ENCODE measurements around the gene AMOTL1. TPM values are rescaled to one million over a fixed set of nuclear protein-coding genes. Genes with fewer than 3 reads are reported as not detected.

AMOTL1 gene
- total RNA-seq, 2 donors from 2014 or later: 45.0 to 60.0 TPM

- Histone ChIP-seq H3K36me3 (ENCODE audit: control insufficient read depth, insufficient read depth, low read length) (peaks cover 55% of the 10 kb centered on the region), H3K27ac (ENCODE audit: low read depth, low read length) (no peak overlapping the region), H3K9me3 (ENCODE audit: control insufficient read depth, low read length) (no peaks in the 10 kb centered on the region), H3K9ac (ENCODE audit: extremely low read depth, low read length, poor library complexity, severe bottlenecking) (no peak overlapping the region), H3K4me3 (ENCODE audit: low read length) (no peak overlapping the region), H3K27me3 (ENCODE audit: control insufficient read depth, insufficient read depth, low read length, poor library complexity, severe bottlenecking) (no peaks in the 10 kb centered on the region), H3K4me1 (ENCODE audit: control insufficient read depth, insufficient read depth, low read length) (peaks cover 9% of the 10 kb centered on the region)
- whole genome bisulfite sequencing, 2 experiments (ENCODE audit: insufficient coverage in 1 of 2, insufficient read length in 1 of 2): 93% methylated on average over 2 of the region's 2 CpGs; no CpG with 5 or more reads in 1 of the 2 experiments
- Mint-ChIP-seq H3K9me3 (no peaks in the 10 kb centered on the region), H3K4me1 (peaks cover 26% of the 10 kb centered on the region), H3K27ac (no peak overlapping the region), H3K4me3 (no peak overlapping the region), H3K27me3 (ENCODE audit: insufficient read depth) (peaks cover 5% of the 10 kb centered on the region), H3K36me3 (ENCODE audit: low read depth) (peaks cover 6% of the 10 kb centered on the region)
- no peak for DNase-seq
- TF ChIP-seq, protein P1, sequence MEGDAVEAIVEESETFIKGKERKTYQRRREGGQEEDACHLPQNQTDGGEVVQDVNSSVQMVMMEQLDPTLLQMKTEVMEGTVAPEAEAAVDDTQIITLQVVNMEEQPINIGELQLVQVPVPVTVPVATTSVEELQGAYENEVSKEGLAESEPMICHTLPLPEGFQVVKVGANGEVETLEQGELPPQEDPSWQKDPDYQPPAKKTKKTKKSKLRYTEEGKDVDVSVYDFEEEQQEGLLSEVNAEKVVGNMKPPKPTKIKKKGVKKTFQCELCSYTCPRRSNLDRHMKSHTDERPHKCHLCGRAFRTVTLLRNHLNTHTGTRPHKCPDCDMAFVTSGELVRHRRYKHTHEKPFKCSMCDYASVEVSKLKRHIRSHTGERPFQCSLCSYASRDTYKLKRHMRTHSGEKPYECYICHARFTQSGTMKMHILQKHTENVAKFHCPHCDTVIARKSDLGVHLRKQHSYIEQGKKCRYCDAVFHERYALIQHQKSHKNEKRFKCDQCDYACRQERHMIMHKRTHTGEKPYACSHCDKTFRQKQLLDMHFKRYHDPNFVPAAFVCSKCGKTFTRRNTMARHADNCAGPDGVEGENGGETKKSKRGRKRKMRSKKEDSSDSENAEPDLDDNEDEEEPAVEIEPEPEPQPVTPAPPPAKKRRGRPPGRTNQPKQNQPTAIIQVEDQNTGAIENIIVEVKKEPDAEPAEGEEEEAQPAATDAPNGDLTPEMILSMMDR (conservative IDR thresholded peaks at IDR 0.05): no peak
Measured at GRCh38 chr11:94793002-94793401, 24.8 kb downstream of the AMOTL1 start.

DNA sequence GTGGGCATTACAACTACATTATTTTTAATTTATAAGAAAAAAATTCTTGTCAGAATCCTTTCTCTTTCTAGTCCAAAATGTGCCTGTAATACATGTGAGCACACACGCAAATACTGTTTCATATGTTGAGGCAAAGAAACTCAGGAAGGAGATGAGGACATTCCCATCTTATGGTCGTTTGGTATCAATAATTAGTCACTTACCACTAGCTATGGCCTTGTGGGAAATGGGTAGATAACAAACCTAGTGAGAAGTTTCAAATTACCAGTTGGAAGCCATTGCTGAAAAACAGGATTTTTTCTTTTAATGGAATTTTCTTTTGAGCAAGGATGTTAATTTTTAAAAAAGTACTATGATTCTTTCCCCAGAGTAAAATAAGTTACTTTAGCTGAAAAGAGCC lies 25.7 kb downstream of the AMOTL1 start:
- no peak overlapping the region for H3K9ac ChIP-seq (ENCODE audit: extremely low read depth, low read length, poor library complexity, severe bottlenecking)
- H3K4me3 Mint-ChIP-seq: no peak overlapping the region
- no peaks in the 10 kb centered on the region for H3K27me3 ChIP-seq (ENCODE audit: control insufficient read depth, insufficient read depth, low read length, poor library complexity, severe bottlenecking)
- no peak overlapping the region for H3K27ac ChIP-seq (ENCODE audit: low read depth, low read length)
- 67 to 74% methylated on average over 1 to 2 of the region's 2 CpGs for WGBS, 2 experiments (ENCODE audit: insufficient coverage in 1 of 2, insufficient read length in 1 of 2)
- H3K27ac Mint-ChIP-seq: no peak overlapping the region
- peaks cover 57% of the 10 kb centered on the region for H3K36me3 ChIP-seq (ENCODE audit: control insufficient read depth, insufficient read depth, low read length)
- H3K36me3 Mint-ChIP-seq (ENCODE audit: low read depth): peaks cover 6% of the 10 kb centered on the region
- peaks cover 9% of the 10 kb centered on the region for H3K4me1 ChIP-seq (ENCODE audit: control insufficient read depth, insufficient read depth, low read length)
- H3K4me3 ChIP-seq (ENCODE audit: low read length): no peak overlapping the region
- no peak for DNase-seq
- peaks cover 5% of the 10 kb centered on the region for H3K27me3 Mint-ChIP-seq (ENCODE audit: insufficient read depth)
- no peaks in the 10 kb centered on the region for H3K9me3 Mint-ChIP-seq
- TF ChIP-seq, protein P1 (conservative IDR thresholded peaks at IDR 0.05): no peak
- H3K9me3 ChIP-seq (ENCODE audit: control insufficient read depth, low read length): no peaks in the 10 kb centered on the region
- H3K4me1 Mint-ChIP-seq: peaks cover 21% of the 10 kb centered on the region

DNA sequence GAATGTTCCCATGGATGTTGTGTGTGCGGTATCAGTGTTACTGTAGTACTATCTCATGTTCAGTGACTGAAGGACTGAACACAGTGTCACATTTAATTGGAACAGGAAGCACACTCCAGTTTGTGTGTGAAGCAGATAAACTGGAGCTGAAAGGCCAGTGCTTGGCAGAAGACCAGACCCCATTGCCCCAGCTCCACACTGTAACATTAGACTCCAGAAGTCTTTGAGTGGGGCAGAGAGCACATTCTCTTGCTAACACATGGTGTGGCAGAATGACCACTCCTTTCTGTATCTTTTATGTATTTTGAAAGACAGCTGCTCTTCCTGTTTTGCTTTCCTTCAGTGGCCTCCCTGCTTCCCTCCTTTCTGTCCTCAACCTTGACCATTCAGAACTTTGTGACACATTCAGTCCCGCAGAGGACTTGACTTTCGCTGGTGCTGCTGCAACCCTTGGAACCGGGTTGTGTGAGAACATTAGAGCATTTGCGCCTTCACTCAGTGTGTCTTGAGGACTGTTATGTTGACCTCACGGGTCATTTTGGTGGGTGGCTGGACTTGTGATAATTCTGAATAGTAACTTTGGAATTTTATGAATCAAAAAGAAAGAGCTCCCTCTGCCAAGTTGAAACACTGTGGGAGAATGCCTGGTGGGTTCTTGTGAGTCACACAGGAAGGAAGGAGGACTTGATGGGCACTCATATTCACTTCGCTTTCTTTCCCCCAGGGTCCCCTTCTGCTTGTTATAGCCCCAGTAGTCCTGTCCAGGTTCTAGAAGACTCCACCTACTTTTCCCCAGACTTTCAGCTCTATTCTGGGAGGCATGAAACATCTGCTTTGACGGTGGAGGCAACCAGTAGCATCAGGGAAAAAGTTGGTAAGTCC lies 26.4 kb downstream of the AMOTL1 start:
- TF ChIP-seq, protein P1 (conservative IDR thresholded peaks at IDR 0.05): no peak
- Histone ChIP-seq H3K4me1 (ENCODE audit: control insufficient read depth, insufficient read depth, low read length) (peaks cover 6% of the 10 kb centered on the region), H3K9ac (ENCODE audit: extremely low read depth, low read length, poor library complexity, severe bottlenecking) (no peak overlapping the region), H3K27me3 (ENCODE audit: control insufficient read depth, insufficient read depth, low read length, poor library complexity, severe bottlenecking) (no peaks in the 10 kb centered on the region), H3K4me3 (ENCODE audit: low read length) (no peak overlapping the region), H3K36me3 (ENCODE audit: control insufficient read depth, insufficient read depth, low read length) (peaks cover 62% of the 10 kb centered on the region), H3K27ac (ENCODE audit: low read depth, low read length) (no peak overlapping the region), H3K9me3 (ENCODE audit: control insufficient read depth, low read length) (no peaks in the 10 kb centered on the region)
- DNase-seq: no peak
- Mint-ChIP-seq H3K36me3 (ENCODE audit: low read depth) (peaks cover 9% of the 10 kb centered on the region), H3K4me3 (no peak overlapping the region), H3K27ac (no peak overlapping the region), H3K4me1 (peaks cover 21% of the 10 kb centered on the region), H3K9me3 (no peaks in the 10 kb centered on the region), H3K27me3 (ENCODE audit: insufficient read depth) (peaks cover 3% of the 10 kb centered on the region)
- WGBS, 2 experiments (ENCODE audit: insufficient coverage in 1 of 2, insufficient read length in 1 of 2): 93% methylated on average over 6 to 8 of the region's 8 CpGs
